GM12892 (cell line): ENCODE results near the gene FAM193A.

Experiments used
- POLR2A ChIP-seq: IDR thresholded peaks from 2 replicates; pipeline ENCODE4 v1.6.1; 2011; ENCODE audit warnings: low read depth, low read length, control low read depth
- POLR2AphosphoS5 ChIP-seq: IDR thresholded peaks from 2 replicates; pipeline ENCODE4 v1.6.1; 2011; ENCODE audit warnings: low read depth, low read length, control low read depth

DNA sequence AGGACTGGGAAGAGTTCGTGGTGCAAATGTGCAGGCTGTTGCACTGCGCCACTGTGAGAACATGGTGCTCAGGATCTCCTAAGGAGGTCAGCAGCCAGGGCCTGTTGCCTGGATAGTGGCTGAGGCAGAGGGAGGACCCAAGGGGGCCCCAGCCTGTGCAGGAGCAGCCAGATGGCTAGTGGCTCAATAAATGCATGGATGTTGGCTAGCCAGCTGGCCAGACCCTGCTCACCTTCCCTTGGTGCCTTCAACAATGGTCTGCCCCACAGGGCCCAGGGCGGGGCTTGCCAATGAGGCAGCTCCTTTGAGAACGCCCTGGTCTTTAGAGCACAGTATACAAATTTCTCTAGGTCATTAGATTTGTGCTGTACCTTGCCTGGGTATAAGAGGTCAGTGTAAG is 152.2 kb downstream of the FAM193A start:
- TF ChIP-seq POLR2AphosphoS5 (no peak), POLR2A (no peak)
